Coronary artery (tissue), 2 donors: ENCODE results near the gene TPGS2.

ENCODE experiments used
- DNase-seq: peaks from one replicate; pipeline ENCODE4 v3.0.0-alpha.2; 2017; ENCODE audit warnings: low spot score
- H3K27ac ChIP-seq, 2 donors: fragments of 200-600 bp; sonication (generic); one replicate each; pipeline ENCODE4 v1.5.1; 2016 to 2019
- H3K4me3 ChIP-seq: fragments of 200-600 bp; sonication (generic); 2 replicates; pipeline ENCODE4 v1.5.1; 2016; ENCODE audit warnings: mild to moderate bottlenecking, moderate library complexity
- CTCF ChIP-seq: fragments of 200-600 bp; sonication (generic); IDR thresholded peaks from one replicate; pipeline ENCODE4 v1.5.1; 2019; ENCODE audit warnings: antibody characterized with exemption

TPGS2 gene

GRCh38 chr18:36813824-36814223, 15.0 kb downstream of the TPGS2 start:
- Histone ChIP-seq H3K4me3 (no peak overlapping the region), H3K27ac (no peak overlapping the region)
- DNase-seq: no peak
- no peak for TF ChIP-seq CTCF

DNA sequence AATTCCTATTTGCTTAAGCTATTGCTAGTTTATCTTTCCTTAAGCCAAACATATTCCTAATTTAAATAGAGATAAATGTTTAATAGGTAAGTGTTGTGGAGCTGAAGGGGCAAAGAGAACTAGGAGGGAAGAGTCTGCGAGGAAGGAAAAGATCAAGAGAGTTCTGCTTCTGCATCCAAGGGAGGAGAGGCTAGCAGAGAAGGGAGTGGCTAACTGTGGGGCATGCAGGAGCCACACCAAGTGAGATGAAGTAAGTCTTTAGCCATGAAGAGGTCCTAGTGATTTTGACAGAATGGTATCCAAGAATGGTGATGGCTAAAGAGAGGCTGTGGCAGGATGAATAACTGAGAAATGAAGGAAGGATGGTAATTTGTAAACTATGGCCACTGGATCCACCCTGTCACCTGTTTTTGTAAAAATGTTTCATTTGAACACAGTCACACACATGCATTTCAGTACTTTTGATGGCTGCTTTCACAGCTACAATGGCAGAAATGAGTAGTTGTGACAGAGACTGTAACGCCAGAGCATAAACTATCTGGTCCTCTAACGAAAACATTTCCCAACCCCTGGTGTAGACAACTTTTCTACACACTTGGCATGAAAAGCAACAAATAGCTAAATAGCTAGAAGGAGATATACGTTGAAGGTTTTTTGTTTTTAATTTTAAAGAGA, 15.6 kb downstream of the TPGS2 start:
- no peak for DNase-seq
- Histone ChIP-seq H3K4me3 (no peak overlapping the region), H3K27ac (peak overlapping the region in 1 of 2 donors; percentile 55)
- TF ChIP-seq CTCF: no peak

DNA sequence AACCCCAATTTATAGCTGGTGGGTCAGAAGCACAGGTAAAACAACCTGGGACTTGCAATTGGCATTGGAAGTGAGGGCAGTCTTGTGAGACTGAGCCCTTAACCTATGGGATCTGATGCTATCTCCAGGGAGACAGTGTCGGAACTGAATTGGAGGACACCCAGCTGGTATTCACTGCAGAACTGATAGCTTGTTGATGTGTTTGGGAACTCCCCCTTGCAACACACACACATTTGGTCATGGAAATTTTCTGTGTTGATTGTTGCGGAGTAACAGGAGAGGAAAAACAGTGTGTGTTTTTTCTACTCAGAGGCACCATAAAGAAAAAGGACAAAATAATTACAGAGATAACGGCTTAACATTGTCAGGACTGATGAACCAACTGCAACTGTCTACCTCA, 16.1 kb downstream of the TPGS2 start:
- Histone ChIP-seq H3K27ac (peak overlapping the region in 1 of 2 donors; percentile 55), H3K4me3 (no peak overlapping the region)
- no peak for TF ChIP-seq CTCF
- no peak for DNase-seq

GRCh38 chr18:36811955-36812354, 16.8 kb downstream of the TPGS2 start:
- no peak for DNase-seq
- Histone ChIP-seq H3K27ac (peak overlapping the region in 1 of 2 donors; percentile 55), H3K4me3 (no peak overlapping the region)
- TF ChIP-seq CTCF: no peak

DNA sequence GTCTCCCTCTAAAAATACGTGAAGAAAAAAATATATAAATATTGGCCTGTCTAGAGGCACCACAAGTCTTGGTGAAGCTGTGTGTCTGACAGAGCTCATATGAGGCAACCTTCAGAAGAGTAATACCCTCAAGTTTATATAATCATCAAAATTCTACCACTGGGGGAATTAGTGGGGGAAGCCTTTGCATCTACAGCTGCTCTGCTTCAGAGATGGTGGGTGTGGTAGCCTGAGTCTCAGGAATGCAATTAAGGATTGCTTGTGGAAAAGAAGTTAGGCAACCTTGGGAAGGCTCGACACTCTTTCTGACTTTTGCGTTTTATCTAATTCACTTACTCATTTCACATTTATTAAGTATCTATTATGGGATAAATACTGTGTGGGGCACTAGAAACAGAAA, 17.4 kb downstream of the TPGS2 start:
- Histone ChIP-seq H3K27ac (peak overlapping the region in 1 of 2 donors; percentile 57), H3K4me3 (no peak overlapping the region)
- no peak for DNase-seq
- no peak for TF ChIP-seq CTCF

DNA sequence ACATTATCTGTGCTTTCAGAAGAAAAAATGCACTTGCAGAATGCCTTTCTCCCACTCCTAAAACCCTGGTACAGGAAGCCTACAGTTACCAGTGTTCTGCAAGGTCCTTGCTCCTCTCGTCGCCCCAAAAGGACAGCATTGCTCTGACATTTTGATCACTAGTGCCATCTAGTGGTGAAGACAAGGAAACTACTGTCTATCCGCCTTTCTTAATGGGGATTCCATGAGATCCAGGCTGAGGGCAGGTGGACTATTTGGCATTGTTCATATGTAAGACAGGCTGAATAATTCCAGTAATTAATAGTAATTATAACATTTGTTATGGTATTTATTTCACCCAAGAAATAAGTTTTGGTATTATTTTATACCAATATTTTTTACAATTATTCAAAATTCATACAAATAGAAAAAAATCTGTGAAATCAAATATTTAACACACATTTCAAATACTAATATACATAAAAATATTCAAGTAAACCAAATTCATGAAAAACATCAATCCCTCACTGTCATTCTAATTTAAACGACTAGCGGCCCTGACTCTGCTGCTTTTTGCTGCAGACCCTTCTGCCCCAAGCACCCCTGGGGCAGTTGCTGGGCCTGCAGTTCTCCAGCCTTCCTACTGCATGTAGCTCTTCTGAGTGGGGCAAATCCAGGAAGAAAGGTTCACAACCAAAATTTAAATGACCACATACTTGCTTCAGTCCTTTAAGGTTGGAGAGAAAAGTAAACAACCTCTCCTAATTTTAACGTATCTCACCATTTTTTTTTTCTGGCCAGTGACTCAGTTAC, 19.0 kb downstream of the TPGS2 start:
- peak; percentile 54 for TF ChIP-seq CTCF
- H3K4me3 ChIP-seq: no peak overlapping the region
- no peak for DNase-seq
- H3K27ac ChIP-seq: no peak overlapping the region

- H3K4me3 ChIP-seq: no peak overlapping the region
- H3K27ac ChIP-seq: no peak overlapping the region
- DNase-seq: no peak
Observed at GRCh38 chr18:36808681-36809080, 20.1 kb downstream of the TPGS2 start.

More at GRCh38 chr18:36808681-36809080, 20.1 kb downstream of the TPGS2 start:
- TF ChIP-seq CTCF: no peak
